Measurements from ENCODE around the gene SGMS1. TPM values are rescaled to one million over a fixed set of nuclear protein-coding genes. Genes with fewer than 3 reads are reported as not detected.

The SGMS1 gene
- total RNA-seq, 1 experiment from 2014 or later = 20.4 TPM

DNA sequence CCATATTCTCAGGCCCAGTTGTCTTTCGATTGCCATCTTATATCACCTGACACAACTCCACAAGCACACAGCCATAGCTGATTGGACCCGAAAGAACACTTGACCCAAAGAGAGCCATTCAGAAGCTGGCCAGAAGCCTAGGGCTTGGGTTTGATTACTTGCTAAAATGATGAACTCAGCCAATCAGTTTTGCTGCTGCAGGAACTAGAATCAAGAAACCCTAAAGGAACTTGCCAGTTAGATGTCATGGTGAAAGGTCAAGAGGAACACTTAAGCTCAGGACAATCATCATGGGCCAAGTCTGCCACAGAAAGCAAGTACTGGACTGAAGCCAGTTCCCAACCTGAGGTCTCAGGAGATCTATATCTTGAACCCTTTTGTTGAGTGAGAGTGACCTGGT, 150.0 kb downstream of the SGMS1 start:
- H4K91ac ChIP-seq (ENCODE audit: insufficient read length, low read depth, low read length) = no peak overlapping the region
- H3K14ac ChIP-seq (ENCODE audit: insufficient read depth, low read length) = no peak overlapping the region
- H3K4me1 Mint-ChIP-seq = peaks cover 41 to 42% of the 10 kb centered on the region in 2 experiments
- peak overlapping the region in 1 of 3 experiments; percentile 44; a peak in 1 of 7 replicates for H3K27ac Mint-ChIP-seq
- DNase-seq = no peak
- H3K18ac ChIP-seq (ENCODE audit: insufficient read length, low read depth, low read length) = no peak overlapping the region
- peaks cover 3% of the 10 kb centered on the region; the same call in 1 of the 2 replicates for H3K4me1 ChIP-seq (ENCODE audit: insufficient read depth, low read length)
- H3K27me3 ChIP-seq (ENCODE audit: insufficient read depth, low read length) = no peaks in the 10 kb centered on the region
- no peaks in the 10 kb centered on the region for H3K79me2 ChIP-seq (ENCODE audit: insufficient read depth, low read length)
- H2BK12ac ChIP-seq (ENCODE audit: insufficient read length, low read depth, low read length) = no peak overlapping the region
- no peak overlapping the region for H2BK120ac ChIP-seq (ENCODE audit: low read depth, low read length, poor library complexity, severe bottlenecking)
- H3K36me3 Mint-ChIP-seq (ENCODE audit: insufficient read depth in 1 of 3, low read depth in 3 of 3) = peaks cover 15 to 19% (median 18%) of the 10 kb centered on the region in 3 experiments
- H3K9me3 Mint-ChIP-seq = peaks cover 10 to 16% of the 10 kb centered on the region in 2 experiments
- H2AK5ac ChIP-seq (ENCODE audit: insufficient read length, low read length) = no peak overlapping the region
- H3K23ac ChIP-seq (ENCODE audit: insufficient read length, low read depth, low read length) = no peak overlapping the region
- H3K79me1 ChIP-seq (ENCODE audit: insufficient read depth, low read depth, low read length, poor library complexity, severe bottlenecking) = no peaks in the 10 kb centered on the region
- no CpG with 5 or more reads among the region's 2 CpGs for WGBS (ENCODE audit: extremely low coverage, insufficient read length, low lambda C conversion rate)
- no peak overlapping the region for H3T11ph ChIP-seq (ENCODE audit: low read length)
- H4K8ac ChIP-seq (replicated peaks; ENCODE audit: insufficient read length, low read depth, low read length) = no peak overlapping the region
- H3K4me2 ChIP-seq (ENCODE audit: insufficient read depth, insufficient read length, low read length) = no peak overlapping the region
- H4K5ac ChIP-seq (ENCODE audit: insufficient read length, low read depth, low read length) = no peak overlapping the region
- H2BK15ac ChIP-seq (ENCODE audit: low read depth, low read length) = no peak overlapping the region
- no peaks in the 10 kb centered on the region for H3K9me3 ChIP-seq (ENCODE audit: control insufficient read depth, low read depth, low read length)
- no peak overlapping the region for H2AFZ ChIP-seq (ENCODE audit: low read length)
- no peak overlapping the region for H3K4ac ChIP-seq (ENCODE audit: low read depth, low read length)
- no peaks in the 10 kb centered on the region for H3K23me2 ChIP-seq (ENCODE audit: insufficient read length, low read depth, low read length, poor library complexity, severe bottlenecking)
- H2BK5ac ChIP-seq (ENCODE audit: insufficient read length, low read length) = no peak overlapping the region
- no peak overlapping the region for H3K27ac ChIP-seq (ENCODE audit: insufficient read length, low read depth, low read length)
- no peaks in the 10 kb centered on the region for H4K20me1 ChIP-seq (ENCODE audit: control insufficient read depth, insufficient read depth, insufficient read length)
- no peak overlapping the region for H3K56ac ChIP-seq (ENCODE audit: insufficient read length, low read depth, low read length)
- H3K27me3 Mint-ChIP-seq (ENCODE audit: low read depth) = no peaks in the 10 kb centered on the region
- no peak overlapping the region for H2BK20ac ChIP-seq (ENCODE audit: low read depth, low read length, poor library complexity, severe bottlenecking)
- TF ChIP-seq, protein P1, sequence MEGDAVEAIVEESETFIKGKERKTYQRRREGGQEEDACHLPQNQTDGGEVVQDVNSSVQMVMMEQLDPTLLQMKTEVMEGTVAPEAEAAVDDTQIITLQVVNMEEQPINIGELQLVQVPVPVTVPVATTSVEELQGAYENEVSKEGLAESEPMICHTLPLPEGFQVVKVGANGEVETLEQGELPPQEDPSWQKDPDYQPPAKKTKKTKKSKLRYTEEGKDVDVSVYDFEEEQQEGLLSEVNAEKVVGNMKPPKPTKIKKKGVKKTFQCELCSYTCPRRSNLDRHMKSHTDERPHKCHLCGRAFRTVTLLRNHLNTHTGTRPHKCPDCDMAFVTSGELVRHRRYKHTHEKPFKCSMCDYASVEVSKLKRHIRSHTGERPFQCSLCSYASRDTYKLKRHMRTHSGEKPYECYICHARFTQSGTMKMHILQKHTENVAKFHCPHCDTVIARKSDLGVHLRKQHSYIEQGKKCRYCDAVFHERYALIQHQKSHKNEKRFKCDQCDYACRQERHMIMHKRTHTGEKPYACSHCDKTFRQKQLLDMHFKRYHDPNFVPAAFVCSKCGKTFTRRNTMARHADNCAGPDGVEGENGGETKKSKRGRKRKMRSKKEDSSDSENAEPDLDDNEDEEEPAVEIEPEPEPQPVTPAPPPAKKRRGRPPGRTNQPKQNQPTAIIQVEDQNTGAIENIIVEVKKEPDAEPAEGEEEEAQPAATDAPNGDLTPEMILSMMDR (conservative IDR thresholded peaks at IDR 0.05) = no peak
- no peak overlapping the region for H3K9ac ChIP-seq (ENCODE audit: extremely low read depth, insufficient read length, low read length)
- H3K4me3 Mint-ChIP-seq = no peak overlapping the region
